VCaP (cell line): Measurements from ENCODE around the gene DEPDC7.

Experiments
- H3K27ac ChIP-seq: fragments of 450-650 bp; 2 replicates; pipeline ENCODE4 v1.5.1; 2017
- CTCF ChIP-seq: fragments of 450-650 bp; conservative IDR thresholded peaks from 2 replicates; pipeline ENCODE4 v1.5.1; 2017; ENCODE audit warnings: mild to moderate bottlenecking, moderate library complexity

Gene DEPDC7

GRCh38 chr11:33052231-33052630 lies 36.6 kb downstream of the DEPDC7 start:
- no peak for TF ChIP-seq CTCF
- no peak overlapping the region; the same call in 1 of the 2 replicates for H3K27ac ChIP-seq

GRCh38 chr11:33055375-33055774 lies 39.7 kb downstream of the DEPDC7 start:
- no peak for TF ChIP-seq CTCF
- H3K27ac ChIP-seq: no peak overlapping the region

GRCh38 chr11:33057284-33057683 lies 41.6 kb downstream of the DEPDC7 start:
- H3K27ac ChIP-seq: no peak overlapping the region
- no peak for TF ChIP-seq CTCF

GRCh38 chr11:33059331-33060007 lies 43.8 kb downstream of the DEPDC7 start:
- H3K27ac ChIP-seq: no peak overlapping the region
- TF ChIP-seq CTCF: no peak

GRCh38 chr11:33060271-33060670 lies 44.6 kb downstream of the DEPDC7 start:
- TF ChIP-seq CTCF: no peak
- H3K27ac ChIP-seq: no peak overlapping the region

GRCh38 chr11:33062137-33062536 lies 46.5 kb downstream of the DEPDC7 start:
- no peak for TF ChIP-seq CTCF
- H3K27ac ChIP-seq: no peak overlapping the region

- no peak for TF ChIP-seq CTCF
- H3K27ac ChIP-seq: peak overlapping the region; percentile 75
Measured at GRCh38 chr11:33063326-33063881, 47.7 kb downstream of the DEPDC7 start.
